Inferior parietal cortex (tissue), 1 donor: ENCODE results near the gene AKR1C2.
"Not testable (repeated sequence)": the region's sequence is repeated elsewhere in the genome, so short reads cannot be mapped to it uniquely, and the experiment has no call there.

Experiments
- DNase-seq: peaks from one replicate; pipeline ENCODE4 v3.0.0-alpha.2; 2016; ENCODE audit errors: extremely low spot score

AKR1C2 gene

DNA sequence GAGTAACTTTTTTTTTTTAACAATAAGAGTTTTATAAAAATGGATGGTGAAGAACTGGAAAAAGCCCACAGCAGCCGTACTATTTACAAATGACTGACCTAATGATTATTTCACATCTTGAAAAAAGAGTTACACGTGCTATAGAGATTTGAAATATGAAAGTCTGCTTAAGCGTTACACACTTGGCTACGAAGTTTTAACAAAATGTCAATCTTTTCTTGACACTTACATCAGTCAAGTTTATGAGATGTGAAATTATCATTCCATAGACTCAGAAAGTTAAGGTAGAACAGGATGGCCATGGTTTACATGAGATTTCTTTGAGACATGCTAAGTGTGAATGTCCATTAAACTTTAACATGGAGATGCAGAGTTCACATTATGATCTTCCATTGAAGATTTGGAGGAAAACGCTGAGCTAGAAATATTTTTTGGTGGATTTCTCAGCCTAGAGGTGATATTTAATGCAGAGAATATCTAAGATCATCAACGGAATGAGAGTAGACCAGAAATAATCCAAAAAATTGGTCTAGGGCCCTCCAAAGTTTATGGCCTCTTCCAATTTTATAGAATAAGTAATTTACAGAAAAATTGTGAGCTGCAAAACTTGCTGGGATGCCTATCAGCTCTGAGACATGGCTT lies 15.5 kb downstream of the AKR1C2 start:
- not testable (repeated sequence) for DNase-seq

DNA sequence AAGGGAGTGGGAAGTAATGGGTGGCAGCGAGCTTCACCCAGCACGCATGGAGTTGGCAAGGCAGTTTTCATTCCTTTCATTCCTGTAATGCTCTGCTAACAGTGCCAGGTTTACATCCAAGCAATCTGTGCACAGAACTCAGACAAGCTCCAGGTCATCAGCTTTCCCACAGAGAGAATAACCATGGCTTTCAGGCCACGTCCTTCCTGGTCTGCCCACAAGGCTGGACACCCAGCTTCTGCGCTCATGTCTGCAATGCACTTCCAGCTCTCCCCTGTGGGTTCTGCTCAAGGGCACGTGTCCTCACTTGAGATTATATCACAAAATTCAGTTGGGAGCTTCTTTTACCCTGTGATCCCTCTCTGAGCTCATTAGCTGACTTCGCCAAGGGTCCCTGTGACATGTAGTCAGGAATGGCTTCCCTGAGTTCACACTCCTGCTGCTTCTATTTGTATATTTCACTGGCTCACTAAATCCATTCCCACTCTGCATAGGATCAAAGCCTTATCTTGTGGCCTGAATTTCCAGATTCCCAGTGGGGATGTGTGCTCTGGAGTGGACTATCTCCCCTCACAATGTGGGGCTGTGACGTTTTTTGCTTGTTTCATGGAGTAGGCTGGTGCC lies 18.6 kb downstream of the AKR1C2 start:
- no peak for DNase-seq

DNA sequence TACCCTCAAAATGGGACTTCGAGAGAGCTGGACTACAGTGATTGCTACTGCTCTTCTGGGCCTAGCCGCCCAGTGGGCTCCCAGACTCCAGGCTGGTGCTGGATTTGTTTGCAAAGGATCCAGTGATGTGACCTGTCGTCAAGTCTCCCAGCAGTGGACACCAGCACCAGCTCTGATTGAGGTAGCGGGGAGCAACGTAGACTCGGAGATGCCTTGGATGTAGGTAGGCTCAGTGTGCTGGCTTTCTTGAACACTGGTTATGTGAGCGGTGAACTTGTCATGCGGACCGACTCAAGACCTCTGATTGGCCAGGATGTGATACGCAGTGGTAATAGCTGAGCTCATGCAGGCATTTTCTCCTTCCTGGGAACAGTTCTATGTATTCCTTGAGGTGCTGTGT lies 19.4 kb downstream of the AKR1C2 start:
- DNase-seq = no peak

DNA sequence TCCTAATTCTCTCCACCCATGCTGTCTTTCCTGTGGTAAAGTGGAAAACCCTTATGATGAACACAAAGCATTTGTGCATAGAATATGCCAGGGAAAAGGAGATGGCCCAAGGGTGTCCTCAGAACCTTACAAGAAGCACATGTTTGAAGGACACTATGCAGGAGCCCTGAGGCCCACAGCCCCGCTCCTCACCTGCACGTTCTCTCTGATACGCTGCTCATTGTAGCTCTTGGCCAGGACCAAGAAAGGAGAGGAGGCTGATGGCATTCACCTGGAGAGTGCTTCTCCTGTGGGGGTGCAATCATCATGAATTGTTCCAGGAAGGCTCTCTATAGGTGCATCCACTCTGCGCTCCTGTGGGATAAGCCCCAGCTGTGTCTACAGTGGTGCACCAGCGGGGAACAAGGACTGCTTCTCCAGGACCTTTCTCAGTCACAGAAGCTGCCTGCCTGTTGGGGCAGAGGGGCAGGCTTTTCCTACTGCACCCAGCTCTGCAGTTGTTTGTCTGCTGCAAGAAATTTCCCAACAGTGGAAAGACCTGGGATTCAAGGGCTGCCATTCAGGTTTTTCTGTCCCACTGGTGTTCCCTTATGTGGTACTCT lies 19.9 kb downstream of the AKR1C2 start:
- no peak for DNase-seq

DNA sequence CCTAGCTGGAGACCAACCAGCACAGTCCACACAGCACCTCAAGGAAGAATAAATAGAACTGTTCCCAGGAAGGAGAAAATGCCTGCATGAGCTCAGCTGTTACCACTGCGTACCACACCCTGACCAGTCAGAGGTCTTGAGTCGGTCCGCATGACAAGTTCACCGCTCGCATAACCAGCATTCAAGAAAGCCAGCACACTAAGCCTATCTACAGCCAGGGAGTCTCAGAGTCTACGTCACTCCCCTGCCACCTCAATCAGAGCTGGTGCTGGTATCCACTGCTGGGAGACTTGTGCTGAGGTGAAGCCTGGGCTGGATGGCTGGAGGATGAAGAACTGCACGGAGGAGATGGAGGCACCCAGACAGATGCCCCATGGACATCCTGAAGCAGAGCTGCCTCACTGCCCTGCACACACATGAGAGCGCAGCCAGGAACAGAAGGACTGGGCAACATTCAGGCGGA lies 20.9 kb downstream of the AKR1C2 start:
- DNase-seq = no peak

DNA sequence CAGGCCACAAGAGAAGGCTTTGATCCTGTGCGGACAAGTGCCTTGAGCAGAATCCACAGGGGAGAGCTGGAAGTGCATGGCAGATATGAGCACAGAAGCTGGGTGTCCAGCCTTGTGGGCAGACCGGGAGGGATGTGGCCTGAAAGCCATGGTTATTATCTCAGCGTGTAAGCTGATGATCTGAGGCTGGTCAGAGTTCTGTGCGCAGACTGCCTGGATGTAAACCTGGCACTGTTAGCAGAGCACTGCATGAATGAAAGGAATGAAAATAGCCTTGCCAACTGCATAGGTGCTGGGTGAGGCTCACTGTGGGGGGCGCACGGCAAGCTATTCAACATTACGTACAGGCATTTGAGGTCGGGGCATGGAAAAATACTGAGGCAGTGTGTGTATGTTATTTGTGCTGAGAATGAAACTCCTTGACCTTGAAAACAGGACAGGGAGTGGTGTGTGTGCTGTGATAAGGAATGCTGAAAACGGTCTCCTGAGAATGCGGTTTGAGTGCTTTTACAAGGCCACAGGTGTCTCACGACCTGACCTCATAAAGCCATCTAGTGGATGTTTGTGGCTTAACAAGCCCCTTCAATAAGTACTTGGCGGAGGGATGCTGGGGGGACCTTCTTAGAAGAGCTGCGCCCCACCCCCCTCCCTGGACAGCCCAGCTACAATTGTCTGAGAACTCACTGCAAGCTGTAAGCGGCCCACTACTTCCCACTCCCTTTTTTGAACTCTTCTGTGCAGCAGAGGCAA lies 21.8 kb downstream of the AKR1C2 start:
- peak; percentile 33 for DNase-seq

DNA sequence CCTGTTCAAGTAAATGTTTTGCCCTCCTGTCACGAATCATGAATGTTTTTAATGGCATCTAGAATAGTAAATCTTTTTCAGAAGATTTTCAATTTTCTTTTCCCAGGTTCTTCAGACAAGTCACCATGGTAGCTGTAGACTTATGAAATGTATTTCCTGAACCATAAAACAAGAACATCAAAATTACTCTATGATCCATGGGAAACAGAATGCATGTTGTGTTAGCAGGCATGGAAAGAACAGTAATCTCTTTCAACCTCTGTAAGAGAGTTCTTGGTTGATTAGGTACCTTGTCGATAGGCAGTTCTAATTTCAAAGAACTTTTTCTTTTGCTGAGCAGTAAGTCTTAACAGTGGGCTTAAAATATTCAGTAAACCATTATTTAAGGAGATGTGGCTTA lies 22.9 kb downstream of the AKR1C2 start:
- no peak for DNase-seq

DNA sequence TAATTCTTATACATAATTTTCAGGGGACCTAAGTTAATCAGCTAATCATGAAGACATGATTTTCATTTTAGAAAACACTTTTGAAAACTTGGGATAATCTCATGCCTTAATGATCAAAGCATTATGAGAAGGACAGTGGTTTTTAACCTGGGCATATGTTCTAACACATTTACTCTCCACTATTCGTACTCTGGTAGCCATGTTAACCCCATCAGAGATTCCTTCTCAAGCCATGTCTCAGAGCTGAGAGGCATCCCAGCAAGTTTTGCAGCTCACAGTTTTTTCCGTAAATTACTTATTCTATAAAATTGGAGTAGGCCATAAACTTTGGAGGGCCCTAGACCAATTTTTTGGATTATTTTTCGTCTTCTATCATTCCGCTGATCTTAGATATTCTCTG lies 24.8 kb downstream of the AKR1C2 start:
- no peak for DNase-seq

DNA sequence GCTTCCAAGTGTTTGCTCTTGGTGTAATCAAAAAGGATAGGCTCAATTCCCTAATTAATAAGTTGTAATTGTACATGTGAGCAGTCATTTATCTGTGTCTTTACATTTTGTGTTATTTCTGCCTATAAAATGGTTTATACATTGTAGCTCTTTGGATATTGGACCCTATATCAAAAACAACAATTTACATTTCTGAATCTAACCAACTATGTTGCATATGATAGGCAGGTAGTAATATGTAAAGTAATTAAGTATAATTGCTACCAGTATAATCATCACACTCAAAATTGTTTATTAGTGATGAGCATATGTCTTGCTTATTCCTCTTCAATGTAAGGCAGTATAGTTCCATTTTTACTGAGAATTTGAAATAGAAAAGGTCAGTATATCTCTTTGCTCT lies 26.6 kb downstream of the AKR1C2 start:
- no peak for DNase-seq

DNA sequence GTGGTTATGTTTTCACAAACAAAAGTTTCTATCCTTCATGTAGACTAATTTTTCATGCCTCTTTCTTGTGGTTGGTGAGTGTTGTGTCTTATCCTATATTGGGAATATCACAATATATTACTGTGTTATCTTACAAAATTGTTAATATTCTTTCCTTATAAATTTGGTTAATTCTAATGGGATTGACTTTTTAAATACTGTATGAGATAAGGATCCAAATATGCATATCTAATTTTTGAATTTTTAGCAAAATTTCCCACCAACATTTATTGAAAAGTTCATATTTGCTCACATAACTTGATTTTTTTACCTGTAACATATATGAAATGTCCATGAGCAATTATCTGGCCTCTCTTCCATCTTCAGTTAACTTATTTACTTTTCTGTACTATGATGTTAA lies 29.3 kb downstream of the AKR1C2 start:
- not testable (repeated sequence) for DNase-seq

DNA sequence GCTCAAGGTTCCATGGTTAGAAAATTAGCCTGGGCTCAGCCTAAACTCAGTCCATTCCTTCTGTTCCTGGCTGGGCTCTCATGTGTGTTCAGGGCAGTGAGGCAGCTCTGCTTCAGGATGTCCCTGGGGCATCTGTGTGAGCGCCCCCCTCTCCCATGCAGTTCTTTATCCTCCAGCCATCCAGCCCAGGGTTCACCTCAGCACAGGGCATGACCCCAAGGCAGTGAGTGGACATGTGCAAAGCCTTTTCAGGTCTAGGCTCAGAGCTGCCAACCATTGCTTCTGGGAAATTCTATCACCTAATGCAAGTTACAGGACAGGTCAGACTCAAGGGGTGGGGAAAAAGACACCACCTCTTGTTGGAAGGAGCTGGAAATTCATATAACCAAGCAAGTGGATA lies 30.4 kb downstream of the AKR1C2 start:
- not testable (repeated sequence) for DNase-seq

DNA sequence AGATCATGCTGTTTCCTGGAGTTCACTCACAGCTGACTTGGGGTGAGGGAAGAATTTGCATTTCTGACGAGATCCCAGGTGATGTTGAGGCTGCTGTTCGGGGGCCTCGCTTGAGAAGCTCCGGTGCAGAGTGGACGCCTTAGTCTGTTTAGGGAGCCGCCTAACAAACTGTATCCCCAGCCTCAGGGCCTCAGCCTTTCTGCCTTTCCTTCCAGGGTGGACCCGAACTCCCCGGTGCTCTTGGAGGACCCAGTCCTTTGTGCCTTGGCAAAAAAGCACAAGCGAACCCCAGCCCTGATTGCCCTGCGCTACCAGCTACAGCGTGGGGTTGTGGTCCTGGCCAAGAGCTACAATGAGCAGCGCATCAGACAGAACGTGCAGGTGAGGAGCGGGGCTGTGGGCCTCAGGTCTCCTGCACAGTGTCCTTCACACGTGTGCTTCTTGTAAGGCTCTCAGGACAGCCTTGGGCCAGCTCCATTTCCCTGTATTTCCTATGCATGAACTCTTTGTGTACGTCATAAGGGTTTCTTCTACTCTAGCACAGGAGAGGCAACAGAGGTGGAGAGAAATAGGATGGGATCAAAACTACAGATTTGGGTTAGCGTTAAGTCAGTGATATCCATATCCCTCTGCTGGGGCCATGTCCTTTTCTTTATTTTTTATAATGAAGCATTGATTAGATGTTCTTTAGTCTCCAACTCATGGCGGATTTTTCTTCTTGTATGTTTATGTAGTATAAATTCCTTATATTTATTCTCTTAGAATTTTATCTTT lies 31.1 kb downstream of the AKR1C2 start:
- DNase-seq = not testable (repeated sequence)

DNA sequence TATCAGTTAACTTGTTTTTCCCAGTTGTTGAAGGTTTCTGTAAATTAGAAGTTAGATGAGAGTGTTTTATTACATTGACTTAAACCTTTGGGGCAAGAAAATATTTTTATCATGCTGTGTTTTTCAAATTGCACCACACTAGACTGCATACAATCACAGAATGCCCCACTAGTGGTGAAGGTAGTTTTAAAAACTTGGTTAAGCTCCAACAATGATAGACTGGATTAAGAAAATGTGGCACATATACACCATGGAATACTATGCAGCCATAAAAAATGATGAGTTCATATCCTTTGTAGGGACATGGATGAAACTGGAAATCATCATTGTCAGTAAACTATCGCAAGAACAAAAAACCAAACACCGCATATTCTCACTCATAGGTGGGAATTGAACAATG lies 33.3 kb downstream of the AKR1C2 start:
- DNase-seq = not testable (repeated sequence)

DNA sequence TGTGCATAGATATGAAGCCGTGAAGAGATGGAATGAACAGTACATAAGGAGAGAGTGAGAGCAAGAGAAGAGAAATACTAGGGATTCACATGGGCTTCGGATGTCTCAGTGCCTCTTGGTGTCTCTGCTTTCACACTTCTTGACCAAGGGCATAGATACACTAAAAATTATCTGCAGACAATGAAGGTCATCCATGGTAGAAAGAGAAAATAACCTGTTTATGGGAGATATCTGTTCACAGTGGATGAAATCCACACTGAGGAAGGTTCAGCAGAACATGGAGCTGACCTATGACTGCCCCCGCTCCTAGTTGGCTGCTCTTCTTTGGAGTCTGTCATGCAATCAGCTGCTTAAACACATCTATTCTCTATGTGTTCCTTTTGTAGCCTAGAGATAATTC lies 34.4 kb downstream of the AKR1C2 start:
- not testable (repeated sequence) for DNase-seq

DNA sequence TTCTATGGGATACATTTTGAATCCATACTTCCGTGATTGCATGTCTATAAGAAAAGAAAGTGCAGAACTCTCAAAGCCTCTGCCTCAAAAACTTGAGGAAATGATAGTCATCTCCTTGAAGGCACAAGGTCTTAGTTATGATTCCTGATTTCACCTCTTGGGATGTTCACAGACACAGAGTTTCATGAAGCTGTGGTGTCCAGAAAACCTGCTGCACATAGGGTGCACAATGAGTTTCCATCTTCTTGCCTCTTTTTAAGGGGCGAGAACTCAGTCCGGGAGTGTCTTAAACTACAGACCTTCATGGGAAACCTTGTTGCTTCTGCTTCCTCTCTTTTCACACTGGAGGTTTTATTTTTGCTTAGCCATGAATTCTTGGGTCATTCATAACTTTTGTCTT lies 36.5 kb downstream of the AKR1C2 start:
- DNase-seq = not testable (repeated sequence)

DNA sequence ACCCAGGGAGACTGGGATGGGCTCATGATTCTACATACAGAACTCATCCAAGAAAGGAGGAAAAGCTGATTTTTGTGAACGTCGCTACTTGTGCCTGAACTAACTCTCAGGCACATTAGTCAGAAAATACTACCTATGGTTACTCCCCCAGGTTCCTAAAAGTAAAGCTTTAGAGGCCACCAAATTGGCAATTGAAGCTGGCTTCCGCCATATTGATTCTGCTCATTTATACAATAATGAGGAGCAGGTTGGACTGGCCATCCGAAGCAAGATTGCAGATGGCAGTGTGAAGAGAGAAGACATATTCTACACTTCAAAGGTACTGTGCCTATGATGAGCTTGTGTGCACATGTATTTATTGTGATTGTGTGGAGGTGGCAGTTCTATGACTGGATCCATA lies 37.9 kb downstream of the AKR1C2 start:
- not testable (repeated sequence) for DNase-seq

DNA sequence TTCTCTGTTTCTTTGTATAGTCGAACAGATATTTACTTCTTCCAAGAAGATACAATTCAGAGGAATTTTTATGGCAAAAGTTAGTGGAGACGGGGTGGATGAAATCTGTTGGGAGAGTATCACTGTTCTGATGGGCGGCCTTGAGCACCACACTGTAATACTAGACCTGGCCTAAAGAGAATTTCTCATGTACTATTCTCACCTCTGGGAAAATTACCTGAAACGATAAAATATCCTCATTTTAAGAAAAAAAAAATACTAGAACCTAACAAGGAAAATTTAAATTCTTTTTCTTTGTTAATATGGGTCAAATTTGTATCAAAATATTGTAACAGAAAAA lies 39.9 kb downstream of the AKR1C2 start:
- DNase-seq = not testable (repeated sequence)

DNA sequence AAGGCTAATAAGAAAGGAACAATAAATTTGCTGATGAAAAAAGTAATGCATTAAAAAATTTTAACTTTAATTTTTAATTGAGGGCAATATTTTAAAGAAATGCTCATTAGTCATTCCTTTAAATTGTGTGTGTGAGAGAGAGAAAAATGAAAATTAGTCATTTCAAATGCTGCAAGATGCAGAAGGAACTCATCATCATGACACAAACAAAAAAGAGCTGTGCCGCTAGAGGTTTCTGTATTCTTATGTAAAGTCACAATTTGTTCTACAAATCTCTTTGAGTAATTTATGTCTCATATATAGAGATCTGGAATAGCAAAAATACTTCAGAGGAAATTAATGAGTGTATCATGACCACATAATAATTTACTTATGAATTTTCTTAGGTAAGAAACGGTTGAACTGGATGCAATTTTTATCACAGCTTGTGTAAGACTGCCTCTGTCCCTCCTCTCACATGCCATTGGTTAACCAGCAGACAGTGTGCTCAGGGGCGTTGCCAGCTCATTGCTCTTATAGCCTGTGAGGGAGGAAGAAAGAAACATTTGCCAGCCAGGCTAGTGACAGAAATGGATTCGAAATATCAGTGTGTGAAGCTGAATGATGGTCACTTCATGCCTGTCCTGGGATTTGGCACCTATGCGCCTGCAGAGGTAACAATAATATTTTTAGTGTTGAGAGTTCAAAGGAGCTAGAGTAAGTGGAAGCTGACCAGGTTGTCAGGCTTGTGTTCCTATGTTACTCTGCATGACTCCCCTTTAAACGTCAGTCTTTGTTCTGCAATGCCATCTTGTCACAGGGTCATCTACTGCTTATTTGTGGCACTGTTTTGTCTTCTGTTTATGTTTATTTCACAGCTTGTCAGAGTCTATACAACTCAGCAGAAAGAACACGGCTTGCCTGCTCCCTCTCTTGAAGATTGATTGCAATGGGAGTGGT lies 40.5 kb downstream of the AKR1C2 start, which contains the start of gene AKR1C1:
AKR1C1 (plus strand) TSS at position 540 of the 939 bp plus-strand sequence; CDS start at position 570, 30 bp downstream.
- DNase-seq = not testable (repeated sequence)

DNA sequence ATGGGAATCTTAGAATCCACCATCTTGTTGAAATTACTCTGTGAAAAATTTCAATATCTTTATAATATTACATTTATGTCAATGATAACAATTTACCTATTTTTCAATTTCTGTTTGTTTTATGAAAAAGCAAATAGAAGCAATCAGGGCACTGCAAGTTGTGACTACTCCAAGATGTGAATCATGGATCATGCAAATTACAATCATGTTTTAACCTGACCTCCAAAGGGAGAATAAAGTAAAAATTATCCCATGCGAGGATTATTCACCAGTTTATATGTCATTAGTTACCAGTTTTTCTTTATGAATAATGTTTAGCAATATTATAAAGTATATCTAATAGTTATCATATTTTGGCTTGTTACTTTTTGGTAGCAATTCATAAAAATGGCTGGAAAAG lies 41.3 kb downstream of the AKR1C2 start:
- not testable (repeated sequence) for DNase-seq

DNA sequence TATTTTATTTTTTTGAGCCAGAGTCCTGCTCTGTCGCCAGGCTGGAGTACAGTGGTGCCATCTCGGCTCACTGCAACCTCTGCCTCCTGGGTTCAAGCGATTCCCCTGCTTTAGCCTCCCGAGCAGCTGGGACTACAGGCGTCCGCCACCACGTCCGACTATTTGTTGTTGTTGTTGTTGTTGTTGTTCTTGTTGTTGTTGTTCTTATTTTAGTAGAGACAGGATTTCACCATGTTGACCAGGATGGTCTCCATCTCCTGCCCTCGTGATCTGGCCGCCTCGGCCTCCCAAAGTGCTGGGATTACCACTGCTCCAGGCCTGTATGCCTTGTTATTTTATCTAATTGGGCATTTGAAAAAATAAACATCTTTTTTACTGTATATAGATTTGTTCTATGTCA lies 42.1 kb downstream of the AKR1C2 start:
- DNase-seq = not testable (repeated sequence)
